ENCODE results near the gene RNF212. TPM values are rescaled to one million over a fixed set of nuclear protein-coding genes. Genes with fewer than 3 reads are reported as not detected.
"Not testable (repeated sequence)": the region's sequence is repeated elsewhere in the genome, so short reads cannot be mapped to it uniquely, and the experiment has no call there.

The RNF212 gene
- total RNA-seq, 1 donor from 2014 or later, result 0.93 TPM

DNA sequence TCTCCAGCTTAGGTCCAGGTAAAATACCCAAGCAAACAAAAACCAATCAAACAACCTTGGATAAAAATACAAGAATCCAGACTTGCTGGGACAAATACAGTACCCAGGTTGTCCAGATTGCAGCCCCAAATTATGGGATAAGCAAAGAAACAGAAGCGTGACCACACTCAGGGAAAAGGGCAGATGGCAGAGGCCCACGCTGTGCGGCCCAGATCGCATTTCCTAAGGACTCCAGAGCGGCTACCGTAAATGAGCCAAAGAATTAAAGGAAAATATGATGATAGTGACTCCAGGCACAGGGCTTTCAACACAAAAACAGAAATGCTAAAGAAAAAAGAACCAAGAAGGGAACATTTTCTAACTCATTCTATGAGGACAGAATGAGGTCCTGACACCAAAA, 51.6 kb downstream of the RNF212 start:
- H3K36me3 Mint-ChIP-seq (ENCODE audit: low read depth), result no peaks in the 10 kb centered on the region
- peaks cover 26% of the 10 kb centered on the region for H3K27me3 Mint-ChIP-seq (ENCODE audit: insufficient read depth)
- DNase-seq (ENCODE audit: low spot score), result no peak
- peaks cover 18% of the 10 kb centered on the region for H3K4me1 Mint-ChIP-seq (ENCODE audit: low read depth)
- H3K9me3 Mint-ChIP-seq, result no peaks in the 10 kb centered on the region
- intact Hi-C loops (cut with micrococcal nuclease), result no loop called here
- H3K4me3 Mint-ChIP-seq, result no peak overlapping the region
- H3K27ac Mint-ChIP-seq, result no peak overlapping the region

DNA sequence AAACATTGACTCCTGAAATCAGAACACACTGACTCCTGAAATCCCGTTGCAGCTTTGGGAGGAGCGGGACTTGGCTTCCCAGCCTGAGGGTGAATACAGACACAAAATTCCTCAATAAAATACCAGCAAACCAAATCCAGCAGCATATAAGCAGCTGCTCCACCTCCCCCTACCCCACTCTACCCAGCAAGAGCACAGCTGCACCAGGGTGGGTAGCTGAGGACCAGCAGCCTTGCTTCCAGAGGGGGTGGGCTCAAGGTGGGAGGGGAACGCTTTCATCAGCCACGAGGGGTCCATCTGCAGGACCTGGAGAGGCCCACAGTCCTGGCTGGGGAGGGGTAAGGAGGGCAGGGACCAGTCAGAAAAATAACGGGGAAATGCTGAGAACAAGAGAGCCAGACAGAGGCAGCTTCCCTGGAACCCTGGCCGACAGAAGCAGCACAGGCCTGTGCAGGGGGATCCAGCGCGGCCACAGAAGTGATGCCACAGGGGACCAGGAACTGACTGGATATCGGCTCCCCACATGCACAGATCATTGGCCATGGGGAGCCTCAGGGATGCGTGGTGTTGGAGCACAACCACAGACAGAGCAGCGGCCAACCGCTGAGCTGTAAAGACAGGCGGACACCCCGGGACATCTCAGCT, 52.2 kb downstream of the RNF212 start:
- Mint-ChIP-seq H3K4me1 (ENCODE audit: low read depth) (peaks cover 20% of the 10 kb centered on the region), H3K36me3 (ENCODE audit: low read depth) (no peaks in the 10 kb centered on the region), H3K27ac (no peak overlapping the region), H3K4me3 (no peak overlapping the region), H3K27me3 (ENCODE audit: insufficient read depth) (peaks cover 21% of the 10 kb centered on the region), H3K9me3 (no peaks in the 10 kb centered on the region)
- intact Hi-C loops (cut with micrococcal nuclease), result no loop called here
- no peak for DNase-seq (ENCODE audit: low spot score)

DNA sequence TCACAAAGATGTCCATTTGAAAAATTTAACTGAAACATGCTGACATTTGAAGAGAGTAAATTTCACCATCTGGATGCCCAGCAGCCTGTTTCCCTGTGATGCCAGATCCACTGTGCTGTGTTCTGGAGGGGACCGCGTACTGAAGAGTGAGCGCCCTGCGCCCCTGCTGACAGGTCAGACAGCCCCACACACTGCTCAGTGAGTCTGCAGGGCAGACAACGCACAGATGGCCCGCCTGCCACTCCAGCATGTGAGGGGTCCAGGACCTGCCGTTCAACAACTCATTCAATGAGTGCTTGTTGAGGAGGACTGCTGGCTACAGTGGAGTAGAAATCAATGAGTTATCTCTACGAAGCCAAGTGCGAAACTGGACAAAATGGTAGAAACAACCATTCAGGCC, 52.7 kb downstream of the RNF212 start:
- Mint-ChIP-seq H3K4me1 (ENCODE audit: low read depth) (peaks cover 25% of the 10 kb centered on the region), H3K4me3 (no peak overlapping the region), H3K27me3 (ENCODE audit: insufficient read depth) (peaks cover 15% of the 10 kb centered on the region), H3K27ac (no peak overlapping the region), H3K9me3 (no peaks in the 10 kb centered on the region), H3K36me3 (ENCODE audit: low read depth) (no peaks in the 10 kb centered on the region)
- intact Hi-C loops (cut with micrococcal nuclease), result no loop called here
- no peak for DNase-seq (ENCODE audit: low spot score)

DNA sequence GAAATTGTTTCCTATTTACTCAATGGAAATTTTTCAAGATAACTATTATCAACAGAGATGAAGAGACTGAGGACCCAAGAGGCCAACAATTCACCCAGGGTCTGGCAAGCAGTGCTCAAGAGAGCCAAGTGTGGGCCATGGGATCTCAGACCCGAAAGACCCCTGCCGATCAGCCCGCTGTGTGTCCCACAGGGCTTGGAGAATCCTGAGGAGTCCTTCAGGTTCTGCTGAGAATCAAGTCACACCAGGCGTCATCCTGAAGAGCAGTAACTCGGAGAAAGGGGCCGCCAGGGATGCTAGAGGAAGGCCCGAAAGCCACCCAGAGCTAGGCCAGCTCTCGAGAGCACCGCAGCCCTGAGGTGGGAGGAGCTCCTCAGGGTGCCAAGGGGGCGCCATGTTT, 53.2 kb downstream of the RNF212 start:
- intact Hi-C loops (cut with micrococcal nuclease), result no loop called here
- peaks cover 13% of the 10 kb centered on the region for H3K27me3 Mint-ChIP-seq (ENCODE audit: insufficient read depth)
- H3K36me3 Mint-ChIP-seq (ENCODE audit: low read depth), result no peaks in the 10 kb centered on the region

DNA sequence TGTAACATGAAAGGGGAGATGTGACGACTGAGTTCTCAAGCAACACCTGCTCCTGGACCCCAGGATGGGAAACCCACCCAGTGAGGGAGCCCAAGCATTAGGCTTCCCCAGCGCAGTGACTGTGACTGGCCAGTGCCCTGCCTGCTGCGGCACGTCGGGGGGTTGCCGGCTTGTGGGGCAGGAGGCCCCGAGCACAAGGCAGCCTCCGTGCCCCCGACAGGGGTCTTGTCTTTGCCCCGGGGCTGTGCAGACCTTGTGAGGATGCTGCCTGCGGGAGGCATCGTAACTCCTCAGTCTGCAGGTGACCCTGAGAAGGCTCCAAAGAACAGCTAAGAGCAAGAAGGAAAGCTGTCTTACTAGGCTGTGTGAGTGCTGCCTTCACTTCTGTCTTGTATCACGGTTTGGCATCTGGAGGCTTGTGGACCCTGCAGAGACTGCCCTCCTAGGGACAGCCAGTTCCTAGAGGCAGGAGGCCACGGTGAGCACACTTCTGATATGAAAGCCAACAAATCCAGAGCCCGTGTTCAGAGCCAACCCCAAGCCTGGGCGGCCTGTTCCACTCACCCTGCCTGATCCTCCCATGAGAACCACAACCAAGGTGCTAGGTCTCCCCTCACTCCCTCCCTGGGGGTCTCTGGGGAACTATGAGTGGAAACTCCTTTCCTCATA, 54.2 kb downstream of the RNF212 start:
- Mint-ChIP-seq H3K9me3 (no peaks in the 10 kb centered on the region), H3K4me3 (no peak overlapping the region), H3K36me3 (ENCODE audit: low read depth) (no peaks in the 10 kb centered on the region), H3K27ac (no peak overlapping the region), H3K4me1 (ENCODE audit: low read depth) (peaks cover 27% of the 10 kb centered on the region), H3K27me3 (ENCODE audit: insufficient read depth) (peaks cover 6% of the 10 kb centered on the region)
- DNase-seq (ENCODE audit: low spot score), result no peak
- intact Hi-C loops (cut with micrococcal nuclease), result loop anchor here (5.0 kb wide), 2 partner anchors 47 to 228 kb away; partner anchors contain the start of genes FGFRL1 and MAEA

More for the DNA sequence above, 53.2 kb downstream of the RNF212 start:
- no peaks in the 10 kb centered on the region for H3K9me3 Mint-ChIP-seq
- no peak overlapping the region for H3K4me3 Mint-ChIP-seq
- DNase-seq (ENCODE audit: low spot score), result no peak
- peaks cover 27% of the 10 kb centered on the region for H3K4me1 Mint-ChIP-seq (ENCODE audit: low read depth)
- no peak overlapping the region for H3K27ac Mint-ChIP-seq

DNA sequence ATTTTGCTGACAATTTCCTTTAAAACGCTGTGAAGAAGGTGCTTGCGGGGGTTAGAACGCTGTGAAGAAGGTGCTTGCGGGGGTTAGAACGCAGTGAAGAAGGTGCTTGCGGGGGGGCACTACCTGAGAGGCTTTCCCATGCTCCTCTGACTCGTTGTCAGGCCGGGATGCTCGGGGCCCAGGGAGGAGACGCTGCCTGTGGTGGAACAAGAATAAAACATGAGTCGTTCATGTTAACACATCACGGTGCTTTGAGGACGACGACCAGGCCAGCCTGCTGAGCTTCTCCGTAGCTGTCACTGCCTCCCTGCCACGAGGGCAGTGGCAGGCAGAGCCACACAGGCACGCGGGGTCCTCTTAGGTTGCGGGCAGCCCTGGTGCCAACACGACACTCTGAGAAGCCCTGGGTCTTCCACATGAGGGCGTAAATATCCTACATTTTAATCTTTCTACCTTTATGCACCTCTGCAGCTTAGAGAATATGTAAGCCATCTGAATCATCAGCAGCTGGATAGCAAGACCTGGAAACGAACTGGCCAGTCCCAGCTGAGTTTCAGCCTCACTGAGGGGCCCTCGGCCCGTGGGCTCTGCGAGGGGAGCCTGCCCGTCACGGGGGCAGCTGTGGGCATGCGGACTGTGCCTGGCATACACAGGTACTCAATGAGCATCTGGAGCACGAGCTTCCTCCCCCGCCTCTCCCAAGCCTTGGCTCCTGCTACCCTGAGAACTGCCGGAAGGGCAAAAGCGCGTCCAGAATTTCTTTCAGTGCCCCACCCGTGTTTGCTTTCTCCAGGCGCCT, 55.0 kb downstream of the RNF212 start:
- H3K27ac Mint-ChIP-seq, result no peak overlapping the region
- no peak for DNase-seq (ENCODE audit: low spot score)
- intact Hi-C loops (cut with micrococcal nuclease), result loop anchor here (5.0 kb wide), 2 partner anchors 46 to 229 kb away; partner anchors contain the start of genes FGFRL1 and MAEA
- peaks cover 9% of the 10 kb centered on the region for H3K27me3 Mint-ChIP-seq (ENCODE audit: insufficient read depth)
- H3K9me3 Mint-ChIP-seq, result no peaks in the 10 kb centered on the region
- peaks cover 27% of the 10 kb centered on the region for H3K4me1 Mint-ChIP-seq (ENCODE audit: low read depth)
- no peaks in the 10 kb centered on the region for H3K36me3 Mint-ChIP-seq (ENCODE audit: low read depth)
- no peak overlapping the region for H3K4me3 Mint-ChIP-seq

DNA sequence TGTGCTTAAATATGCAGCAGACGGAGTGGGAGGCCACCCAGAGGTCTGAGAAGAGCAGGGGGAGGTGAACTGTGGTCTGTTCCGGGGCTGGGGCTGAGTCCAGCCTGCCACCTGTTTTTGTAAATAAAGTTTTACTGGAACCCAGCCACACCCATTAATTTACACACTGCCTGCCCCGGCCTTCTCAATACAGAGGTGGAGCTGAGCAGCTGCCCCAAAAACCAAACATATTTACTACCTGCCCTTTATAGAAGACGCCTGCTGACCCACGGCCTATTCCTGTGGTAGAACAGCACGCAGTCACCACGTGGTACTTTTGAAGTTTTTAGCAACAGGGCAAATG, 56.0 kb downstream of the RNF212 start:
- H3K9me3 Mint-ChIP-seq, result no peaks in the 10 kb centered on the region
- no peak overlapping the region for H3K27ac Mint-ChIP-seq
- DNase-seq (ENCODE audit: low spot score), result no peak
- no peak overlapping the region for H3K4me3 Mint-ChIP-seq
- intact Hi-C loops (cut with micrococcal nuclease), result loop anchor here (5.0 kb wide), 2 partner anchors 45 to 230 kb away; partner anchors contain the start of genes FGFRL1 and MAEA
- peaks cover 18% of the 10 kb centered on the region for H3K4me1 Mint-ChIP-seq (ENCODE audit: low read depth)
- no peaks in the 10 kb centered on the region for H3K36me3 Mint-ChIP-seq (ENCODE audit: low read depth)
- H3K27me3 Mint-ChIP-seq (ENCODE audit: insufficient read depth), result peaks cover 10% of the 10 kb centered on the region

DNA sequence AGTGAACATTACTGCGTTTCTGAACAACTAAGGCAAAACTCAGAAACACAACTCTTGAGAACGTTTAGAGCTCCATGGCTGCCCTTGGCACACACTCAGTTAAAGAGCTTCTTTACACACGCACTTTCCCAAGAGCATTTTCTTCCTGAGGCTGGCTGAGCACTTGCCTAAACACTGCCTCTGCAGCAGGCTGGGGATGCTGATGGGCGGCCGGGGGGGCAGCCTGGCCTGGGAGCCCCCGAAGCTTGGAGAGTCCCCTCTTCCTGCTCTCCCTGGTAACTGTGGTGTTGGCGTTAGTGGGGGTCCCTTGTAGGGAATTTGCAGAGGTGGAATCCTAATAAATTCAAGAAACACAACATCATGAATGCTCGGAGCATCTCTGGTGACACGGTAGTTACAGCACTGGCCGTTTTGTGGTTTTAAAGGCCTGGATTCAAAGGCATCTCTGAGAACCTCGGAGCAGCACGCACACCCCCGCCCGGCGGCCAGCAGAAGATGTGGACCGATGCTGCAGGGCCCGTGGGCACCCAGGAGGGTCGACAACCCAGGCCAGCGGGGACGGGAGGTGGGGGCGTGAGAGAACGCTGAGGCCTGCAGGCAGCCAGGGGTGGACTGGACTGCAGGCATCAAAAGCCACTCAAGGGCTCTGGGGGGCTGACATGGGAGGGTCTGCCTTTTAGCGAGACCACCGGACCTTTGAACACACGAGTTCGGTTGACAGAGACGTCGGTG, 56.5 kb downstream of the RNF212 start:
- H3K36me3 Mint-ChIP-seq (ENCODE audit: low read depth), result no peaks in the 10 kb centered on the region
- no peak overlapping the region for H3K4me3 Mint-ChIP-seq
- no peak for DNase-seq (ENCODE audit: low spot score)
- peaks cover 11% of the 10 kb centered on the region for H3K27me3 Mint-ChIP-seq (ENCODE audit: insufficient read depth)
- H3K27ac Mint-ChIP-seq, result no peak overlapping the region
- intact Hi-C loops (cut with micrococcal nuclease), result loop anchor here (5.0 kb wide), 2 partner anchors 45 to 230 kb away; partner anchors contain the start of genes FGFRL1 and MAEA
- H3K4me1 Mint-ChIP-seq (ENCODE audit: low read depth), result peaks cover 13% of the 10 kb centered on the region
- no peaks in the 10 kb centered on the region for H3K9me3 Mint-ChIP-seq

DNA sequence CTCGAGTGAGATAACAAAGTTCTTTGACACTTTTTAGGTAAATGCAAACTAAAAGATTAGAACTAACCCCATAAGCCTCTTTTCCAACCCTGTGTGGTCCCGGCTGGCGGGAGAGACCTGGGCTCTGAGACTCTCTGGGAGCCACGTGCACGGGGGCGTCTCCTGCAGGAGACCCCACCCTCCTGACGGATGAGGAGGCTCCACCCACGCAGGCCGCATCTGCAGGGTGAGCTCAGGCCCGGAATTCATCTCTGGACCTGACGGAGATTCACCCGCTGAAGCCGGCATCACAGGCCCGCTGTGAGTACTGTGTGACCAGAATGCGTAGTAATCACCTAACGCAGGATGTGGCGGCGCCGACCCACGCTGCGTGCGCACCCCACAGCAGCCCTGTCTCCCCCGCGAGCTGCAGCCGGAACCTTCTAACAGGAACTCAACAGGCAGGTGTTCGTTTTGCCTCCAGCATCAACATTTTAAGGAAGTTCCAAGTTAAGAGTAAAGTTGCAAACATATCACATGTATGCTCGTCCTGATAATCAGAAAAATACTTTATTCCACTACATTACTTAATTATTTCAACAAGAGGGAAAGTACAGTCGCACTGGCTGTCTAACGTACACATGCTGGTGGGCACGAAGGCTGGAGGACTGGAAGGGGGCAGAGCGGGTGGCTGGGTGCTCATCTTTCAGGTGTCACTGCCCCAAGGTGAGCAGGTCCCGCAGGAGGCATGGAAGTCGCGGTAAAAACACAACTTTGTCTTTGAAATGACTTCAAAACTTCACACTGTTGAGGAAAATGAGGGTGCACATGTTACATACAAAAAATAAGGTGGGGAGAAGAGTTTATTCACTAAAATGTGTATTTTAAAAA, 57.4 kb downstream of the RNF212 start:
- Mint-ChIP-seq H3K27me3 (ENCODE audit: insufficient read depth) (peaks cover 14% of the 10 kb centered on the region), H3K9me3 (no peaks in the 10 kb centered on the region), H3K36me3 (ENCODE audit: low read depth) (no peaks in the 10 kb centered on the region), H3K27ac (peak overlapping the region; percentile 52), H3K4me1 (ENCODE audit: low read depth) (peaks cover 9% of the 10 kb centered on the region), H3K4me3 (peak overlapping the region; percentile 61)
- DNase-seq (ENCODE audit: low spot score), result peak; percentile 73
- intact Hi-C loops (cut with micrococcal nuclease), result loop anchor here (5.0 kb wide), 2 partner anchors 44 to 231 kb away; partner anchors contain the start of genes FGFRL1 and MAEA

DNA sequence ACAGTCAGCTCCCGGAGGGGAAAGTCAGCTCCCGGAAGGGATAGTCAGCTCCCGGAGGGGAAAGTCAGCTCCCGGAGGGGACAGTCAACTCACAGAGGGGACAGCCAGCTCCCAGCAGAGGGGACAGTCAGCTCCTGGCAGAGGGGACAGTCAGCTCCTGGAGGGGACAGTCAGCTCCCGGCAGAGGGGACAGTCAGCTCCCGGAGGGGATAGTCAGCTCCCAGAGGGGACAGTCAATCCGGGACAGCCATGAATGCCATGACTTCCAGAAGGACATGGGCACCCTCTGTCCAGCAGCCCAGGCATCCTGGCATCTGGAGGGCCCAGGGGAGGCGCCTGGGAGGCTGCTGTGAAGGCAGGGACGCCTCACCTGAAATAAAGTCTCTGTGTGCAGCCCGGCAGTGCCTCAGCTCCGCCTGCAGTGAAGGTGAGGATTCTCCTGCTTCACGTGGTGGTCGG, 58.1 kb downstream of the RNF212 start:
- intact Hi-C loops (cut with micrococcal nuclease), result loop anchor here (5.0 kb wide), 2 partner anchors 43 to 232 kb away; partner anchors contain the start of genes FGFRL1 and MAEA
- peaks cover 14% of the 10 kb centered on the region for H3K27me3 Mint-ChIP-seq (ENCODE audit: insufficient read depth)
- not testable (repeated sequence) for H3K36me3 Mint-ChIP-seq (ENCODE audit: low read depth); DNase-seq (ENCODE audit: low spot score); H3K9me3 Mint-ChIP-seq; H3K4me1 Mint-ChIP-seq (ENCODE audit: low read depth)
- H3K4me3 Mint-ChIP-seq, result peak overlapping the region; percentile 61
- peak overlapping the region; percentile 52 for H3K27ac Mint-ChIP-seq

DNA sequence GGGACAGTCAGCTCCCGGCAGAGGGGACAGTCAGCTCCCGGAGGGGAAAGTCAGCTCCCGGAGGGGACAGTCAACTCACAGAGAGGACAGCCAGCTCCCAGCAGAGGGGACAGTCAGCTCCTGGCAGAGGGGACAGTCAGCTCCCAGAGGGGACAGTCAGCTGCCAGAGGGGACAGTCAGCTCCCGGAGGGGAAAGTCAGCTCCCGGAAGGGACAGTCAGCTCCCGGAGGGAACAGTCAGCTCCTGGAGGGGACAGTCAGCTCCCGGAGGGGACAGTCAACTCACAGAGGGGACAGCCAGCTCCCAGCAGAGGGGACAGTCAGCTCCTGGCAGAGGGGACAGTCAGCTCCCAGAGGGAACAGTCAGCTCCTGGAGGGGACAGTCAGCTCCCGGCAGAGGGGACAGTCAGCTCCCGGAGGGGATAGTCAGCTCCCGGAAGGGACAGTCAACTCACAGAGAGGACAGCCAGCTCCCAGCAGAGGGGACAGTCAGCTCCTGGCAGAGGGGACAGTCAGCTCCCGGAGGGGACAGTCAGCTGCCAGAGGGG, 58.6 kb downstream of the RNF212 start:
- DNase-seq (ENCODE audit: low spot score); H3K9me3 Mint-ChIP-seq; H3K27ac Mint-ChIP-seq; H3K36me3 Mint-ChIP-seq (ENCODE audit: low read depth); H3K4me1 Mint-ChIP-seq (ENCODE audit: low read depth); H3K4me3 Mint-ChIP-seq: not testable (repeated sequence)
- H3K27me3 Mint-ChIP-seq (ENCODE audit: insufficient read depth), result peaks cover 14% of the 10 kb centered on the region
- intact Hi-C loops (cut with micrococcal nuclease), result loop anchor here (5.0 kb wide), 2 partner anchors 42 to 233 kb away; partner anchors contain the start of genes FGFRL1 and MAEA
